Uterus (tissue), 2 donors: ENCODE measurements around the gene SRRM1.
"Not testable (repeated sequence)": the region's sequence is repeated elsewhere in the genome, so short reads cannot be mapped to it uniquely, and the experiment has no call there.

Source experiments
- POLR2A ChIP-seq, 2 donors: fragments of 450-650 bp; IDR thresholded peaks; one replicate each; pipeline ENCODE4 v1.6.1; 2016; ENCODE audit warnings: antibody characterized with exemption in 2 of 2, mild to moderate bottlenecking in 1 of 2, moderate library complexity in 1 of 2
- TF ChIP-seq, protein P1 (sequence below), 4 experiments: fragments of 200-600 bp in 2 of 4; fragments of 450-650 bp in 2 of 4; sonication (generic) in 2 of 4; IDR thresholded peaks; one replicate each; pipeline ENCODE4 v1.5.1; 2016 to 2019; ENCODE audit warnings: antibody characterized with exemption in 4 of 4, mild to moderate bottlenecking in 2 of 4, moderate library complexity in 1 of 4

DNA sequence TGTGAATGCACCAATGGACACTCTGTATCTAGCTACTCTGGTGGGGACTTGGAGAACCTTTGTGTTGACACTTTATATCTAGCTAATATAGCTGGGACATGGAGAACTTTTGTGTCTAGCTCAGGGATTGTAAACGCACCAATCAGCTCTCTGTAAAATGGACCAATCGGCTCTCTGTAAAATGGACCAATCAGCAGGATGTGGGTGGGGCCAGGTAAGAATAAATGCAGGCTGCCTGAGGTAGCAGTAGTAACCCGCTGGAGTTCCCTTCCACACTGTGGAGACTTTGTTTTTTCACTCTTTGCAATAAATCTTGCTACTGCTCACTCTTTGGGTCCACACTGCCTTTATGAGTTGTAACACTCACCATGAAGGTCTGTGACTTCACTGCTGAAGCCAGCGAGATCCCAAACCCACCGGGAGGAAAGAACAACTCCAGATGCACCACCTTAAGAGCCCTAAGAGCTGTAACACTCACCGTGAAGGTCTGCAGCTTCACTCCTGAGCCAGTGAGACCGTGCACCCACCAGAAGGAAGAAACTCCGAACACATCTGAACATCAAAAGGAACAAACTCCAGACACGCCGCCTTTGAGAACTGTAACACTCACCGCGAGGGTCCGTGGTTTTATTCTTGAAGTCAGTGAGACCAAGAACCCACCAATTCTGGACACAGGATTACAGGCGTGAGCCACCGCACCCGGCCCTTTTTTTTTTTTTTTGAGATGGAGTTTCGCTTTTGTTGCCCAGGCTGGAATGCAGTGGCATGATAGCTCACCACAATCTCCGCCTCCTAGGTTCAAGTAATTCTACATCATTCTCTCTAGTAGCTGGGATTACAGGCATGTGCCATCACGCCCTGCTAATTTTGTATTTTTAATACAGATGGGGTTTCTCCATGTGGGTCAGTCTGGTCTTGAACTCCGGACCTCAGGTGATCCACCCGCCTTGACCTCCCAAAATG lies 79.3 kb downstream of the SRRM1 start:
- TF ChIP-seq POLR2A (IDR thresholded peaks at IDR 0.05), result not testable (repeated sequence)
- TF ChIP-seq, protein P1, sequence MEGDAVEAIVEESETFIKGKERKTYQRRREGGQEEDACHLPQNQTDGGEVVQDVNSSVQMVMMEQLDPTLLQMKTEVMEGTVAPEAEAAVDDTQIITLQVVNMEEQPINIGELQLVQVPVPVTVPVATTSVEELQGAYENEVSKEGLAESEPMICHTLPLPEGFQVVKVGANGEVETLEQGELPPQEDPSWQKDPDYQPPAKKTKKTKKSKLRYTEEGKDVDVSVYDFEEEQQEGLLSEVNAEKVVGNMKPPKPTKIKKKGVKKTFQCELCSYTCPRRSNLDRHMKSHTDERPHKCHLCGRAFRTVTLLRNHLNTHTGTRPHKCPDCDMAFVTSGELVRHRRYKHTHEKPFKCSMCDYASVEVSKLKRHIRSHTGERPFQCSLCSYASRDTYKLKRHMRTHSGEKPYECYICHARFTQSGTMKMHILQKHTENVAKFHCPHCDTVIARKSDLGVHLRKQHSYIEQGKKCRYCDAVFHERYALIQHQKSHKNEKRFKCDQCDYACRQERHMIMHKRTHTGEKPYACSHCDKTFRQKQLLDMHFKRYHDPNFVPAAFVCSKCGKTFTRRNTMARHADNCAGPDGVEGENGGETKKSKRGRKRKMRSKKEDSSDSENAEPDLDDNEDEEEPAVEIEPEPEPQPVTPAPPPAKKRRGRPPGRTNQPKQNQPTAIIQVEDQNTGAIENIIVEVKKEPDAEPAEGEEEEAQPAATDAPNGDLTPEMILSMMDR (IDR thresholded peaks at IDR 0.05), result not testable (repeated sequence)
